Measurements from ENCODE around the gene TSSK3.
A peak's percentile ranks its signal among the peaks of the same experiment; 100 is the strongest.
"Not testable (repeated sequence)": the region's sequence is repeated elsewhere in the genome, so short reads cannot be mapped to it uniquely, and the experiment has no call there.

The TSSK3 gene

GRCh38 chr1:32339363-32339978, 22.9 kb upstream of the TSSK3 start:
- DNase-seq, result no peak

- no peak for DNase-seq
Measured at GRCh38 chr1:32341186-32341757, 21.1 kb upstream of the TSSK3 start.

- DNase-seq, result no peak
Measured at GRCh38 chr1:32341971-32342370, 20.4 kb upstream of the TSSK3 start.

- DNase-seq, result no peak
Measured at GRCh38 chr1:32342704-32343103, 19.6 kb upstream of the TSSK3 start.

GRCh38 chr1:32345289-32345827, 17.0 kb upstream of the TSSK3 start:
- DNase-seq, result no peak

GRCh38 chr1:32346532-32347157, 15.7 kb upstream of the TSSK3 start:
- no peak for DNase-seq

GRCh38 chr1:32349211-32349708, 13.1 kb upstream of the TSSK3 start:
- DNase-seq, result no peak

GRCh38 chr1:32350785-32351398, 11.4 kb upstream of the TSSK3 start:
- peak in 1 of 2 experiments; percentile 71 for DNase-seq

- peak; percentile 67 to 81 for DNase-seq
Measured at GRCh38 chr1:32351399-32352238, 10.7 kb upstream of the TSSK3 start.

GRCh38 chr1:32352239-32352745, 10.0 kb upstream of the TSSK3 start:
- no peak for DNase-seq

- DNase-seq, result no peak
Measured at GRCh38 chr1:32352831-32353383, 9.4 kb upstream of the TSSK3 start.

GRCh38 chr1:32353431-32353830, 8.9 kb upstream of the TSSK3 start:
- no peak for DNase-seq

- no peak for DNase-seq
Measured at GRCh38 chr1:32353886-32354570, 8.3 kb upstream of the TSSK3 start.

GRCh38 chr1:32355778-32356177, 6.6 kb upstream of the TSSK3 start:
- DNase-seq, result not testable (repeated sequence)

GRCh38 chr1:32356478-32356877, 5.9 kb upstream of the TSSK3 start:
- DNase-seq, result no peak

- no peak for DNase-seq
Measured at GRCh38 chr1:32357614-32358013, 4.7 kb upstream of the TSSK3 start.

GRCh38 chr1:32358435-32358834, 3.9 kb upstream of the TSSK3 start:
- no peak for DNase-seq

- DNase-seq, result no peak
Measured at GRCh38 chr1:32361308-32361673, 1.0 kb upstream of the TSSK3 start.

- no peak for DNase-seq
Measured at GRCh38 chr1:32361674-32362473, 465 bp upstream of the TSSK3 start.

- DNase-seq, result no peak
Measured at GRCh38 chr1:32363713-32364112, 1.4 kb downstream of the TSSK3 start.

GRCh38 chr1:32364836-32365235, 2.5 kb downstream of the TSSK3 start:
- DNase-seq, result no peak
